GM19239 (cell line): ENCODE measurements around the gene TAF11L11.
"Not testable (repeated sequence)": the region's sequence is repeated elsewhere in the genome, so short reads cannot be mapped to it uniquely, and the experiment has no call there.

ENCODE experiments used
- DNase-seq: peaks from one replicate; pipeline ENCODE4 v3.0.0; 2011; ENCODE audit warnings: low spot score; ENCODE audit not compliant: insufficient read length
- FAIRE-seq: peaks from 2 replicates; lab custom pipeline; 2011; peaks lifted over from hg19 to GRCh38; lab: Jason Lieb, UNC

The TAF11L11 gene

DNA sequence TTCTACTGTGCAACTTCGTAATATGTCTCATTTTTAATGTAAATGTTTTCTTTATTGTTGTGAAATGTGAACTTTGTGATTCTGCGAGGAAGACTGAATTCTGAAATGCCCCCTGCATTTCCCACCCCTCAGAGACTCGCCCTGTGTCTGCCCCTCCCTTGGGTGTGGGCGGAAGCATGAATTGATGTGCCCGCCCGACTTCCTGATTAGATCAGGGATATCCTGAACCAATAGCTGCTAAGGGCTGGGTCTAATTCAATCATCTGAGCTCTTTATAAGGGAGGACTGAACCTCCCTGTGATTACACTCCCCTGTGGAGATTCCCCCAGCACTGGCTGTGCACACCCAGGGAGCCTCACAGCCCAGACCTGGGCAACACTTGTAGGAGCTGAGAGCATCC, at the start of gene TAF11L11:
TAF11L11 (plus strand) TSS at position 304 of the 400 bp plus-strand sequence.
- FAIRE-seq, DNase-seq: not testable (repeated sequence)

DNA sequence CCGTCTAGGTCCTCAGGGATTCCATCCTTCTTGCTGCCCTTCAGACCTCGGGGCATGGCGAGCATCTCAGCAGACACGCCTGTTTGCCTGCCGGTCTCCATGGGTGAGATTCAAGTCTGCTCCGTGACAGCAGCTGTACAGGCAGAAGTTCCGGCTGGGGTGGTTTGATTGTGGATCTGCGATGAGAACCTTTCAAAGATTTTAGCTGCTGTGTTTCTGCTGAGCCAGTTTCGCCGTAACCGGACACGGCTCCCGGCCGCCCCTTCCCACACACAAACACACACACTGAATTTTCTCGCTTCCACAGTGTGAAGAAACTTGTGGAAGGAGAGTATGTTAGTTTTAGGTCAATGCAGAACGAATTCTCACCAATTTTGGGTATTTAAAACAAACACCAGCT, 18.3 kb upstream of the TAF11L11 start, which contains the start of gene TAF11L7:
TAF11L7 (minus strand) TSS at position 101 of the 400 bp plus-strand sequence.
- DNase-seq, FAIRE-seq: not testable (repeated sequence)

GRCh38 chr5:17590860-17591259, 13.1 kb upstream of the TAF11L11 start, which contains the start of gene TAF11L8:
Gene TAF11L8 (minus strand): TSS chr5:17590960.
- FAIRE-seq, DNase-seq: not testable (repeated sequence)

DNA sequence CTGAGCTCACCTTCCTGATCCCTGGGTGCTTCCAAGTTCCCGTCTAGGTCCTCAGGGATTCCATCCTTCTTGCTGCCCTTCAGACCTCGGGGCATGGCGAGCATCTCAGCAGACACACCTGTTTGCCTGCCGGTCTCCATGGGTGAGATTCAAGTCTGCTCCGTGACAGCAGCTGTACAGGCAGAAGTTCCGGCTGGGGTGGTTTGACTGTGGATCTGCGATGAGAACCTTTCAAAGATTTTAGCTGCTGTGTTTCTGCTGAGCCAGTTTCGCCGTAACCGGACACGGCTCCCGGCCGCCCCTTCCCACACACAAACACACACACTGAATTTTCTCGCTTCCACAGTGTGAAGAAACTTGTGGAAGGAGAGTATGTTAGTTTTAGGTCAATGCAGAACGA, 9.7 kb upstream of the TAF11L11 start, which contains the start of gene TAF11L9:
TAF11L9 (minus strand) TSS at position 140 of the 400 bp plus-strand sequence.
- not testable (repeated sequence) for DNase-seq, FAIRE-seq

- not testable (repeated sequence) for FAIRE-seq, DNase-seq
Measured at GRCh38 chr5:17597728-17598127, 6.3 kb upstream of the TAF11L11 start, which contains the start of gene TAF11L10. Gene TAF11L10 (minus strand): TSS chr5:17597828.

GRCh38 chr5:17604951-17605350, 968 bp downstream of the TAF11L11 start:
- FAIRE-seq (no peak), DNase-seq (no peak)

DNA sequence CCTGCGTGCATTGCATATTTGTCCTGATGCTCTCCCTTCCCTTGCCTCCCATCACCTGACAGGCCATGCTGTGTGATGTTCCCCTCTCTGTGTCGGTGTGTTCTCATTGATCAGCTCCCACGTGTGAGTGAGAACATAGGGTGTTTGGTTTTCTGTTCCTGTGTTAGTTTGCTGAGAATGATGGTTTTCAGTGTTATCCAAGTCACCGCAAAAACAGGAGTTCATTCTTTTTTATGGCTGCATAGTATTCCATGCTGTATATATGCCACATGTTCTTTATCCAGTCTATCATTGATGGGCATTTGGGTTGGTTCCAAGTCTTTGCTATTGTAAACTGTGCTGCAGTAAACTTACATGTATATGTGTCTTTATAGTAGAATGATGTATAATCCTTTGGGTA, 3.5 kb downstream of the TAF11L11 start:
- DNase-seq, result not testable (repeated sequence)

DNA sequence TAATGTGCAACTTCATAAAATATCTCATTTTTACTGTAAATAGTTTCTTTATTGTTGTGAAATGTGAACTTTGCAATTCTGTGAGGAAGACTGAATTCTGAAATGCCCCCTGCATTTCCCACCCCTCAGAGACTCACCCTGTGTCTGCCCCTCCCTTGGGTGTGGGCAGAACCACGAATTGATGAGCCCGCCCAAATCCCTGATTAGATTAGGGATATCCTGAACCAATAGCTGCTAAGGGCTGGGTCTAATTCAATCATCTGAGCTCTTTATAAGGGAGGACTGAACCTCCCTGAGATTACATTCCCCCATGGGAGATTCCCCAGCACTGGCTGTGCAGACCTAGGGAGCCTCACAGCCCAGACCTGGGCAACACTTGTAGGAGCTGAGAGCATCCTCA, 6.1 kb downstream of the TAF11L11 start, which contains the start of gene TAF11L12:
TAF11L12 (plus strand) TSS at position 301 of the 400 bp plus-strand sequence.
- DNase-seq, FAIRE-seq: not testable (repeated sequence)

More for the DNA sequence above, 3.5 kb downstream of the TAF11L11 start:
- FAIRE-seq, result not testable (repeated sequence)

DNA sequence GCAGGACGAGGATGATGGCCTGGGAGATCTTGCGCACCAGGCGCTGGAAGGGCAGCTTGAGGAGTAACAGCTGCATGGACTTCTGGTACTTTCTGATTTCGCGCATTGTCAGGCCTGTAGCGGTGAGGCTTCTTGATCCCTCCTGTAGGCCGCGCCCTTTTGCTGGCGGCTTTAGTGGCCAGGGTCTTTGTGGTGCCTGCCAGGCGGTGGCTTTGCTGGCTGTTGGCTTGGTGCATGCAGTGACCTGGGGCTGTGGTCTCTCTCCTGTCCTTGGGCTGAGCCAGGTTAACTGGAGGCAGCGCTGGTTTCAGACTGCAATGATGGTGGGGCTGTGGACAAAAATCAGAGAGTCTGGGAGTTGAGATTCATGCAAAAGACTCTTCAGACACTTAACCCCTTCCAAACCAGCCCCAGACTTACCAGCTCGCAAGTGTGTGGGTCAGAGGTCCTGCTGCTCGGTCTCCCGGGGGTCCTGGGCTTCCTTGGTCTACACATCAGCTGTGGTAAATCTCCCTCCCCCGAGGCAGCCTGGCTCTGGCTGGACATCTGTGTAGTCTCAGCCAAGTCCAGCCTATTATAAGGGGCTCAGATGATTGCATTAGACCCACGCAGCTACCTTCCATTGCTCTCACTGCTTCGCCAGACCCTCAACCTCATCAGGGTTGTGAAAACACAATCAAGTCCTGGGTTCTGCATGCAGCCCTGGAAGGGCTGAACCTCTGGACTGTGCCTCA, 11.1 kb downstream of the TAF11L11 start:
- DNase-seq, result no peak
- no peak for FAIRE-seq

DNA sequence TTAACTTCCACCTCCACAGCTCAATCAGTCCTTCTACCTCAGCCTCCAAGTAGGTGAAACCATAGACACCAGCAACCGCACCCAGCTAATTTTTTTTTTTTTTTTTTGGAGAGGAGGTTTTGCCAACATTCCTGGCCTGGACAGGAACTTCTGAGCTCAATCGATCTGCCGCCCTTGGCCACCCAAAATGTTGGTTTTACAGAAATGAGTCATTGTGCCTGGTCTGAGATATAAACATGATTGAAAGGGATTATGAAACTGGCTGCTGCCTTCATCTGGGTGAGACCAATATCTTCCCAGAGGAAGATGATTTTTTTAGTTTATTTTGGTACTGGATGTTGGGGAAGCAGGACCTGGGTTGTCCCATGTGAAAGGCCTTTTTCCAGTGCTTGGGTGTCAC, 15.4 kb downstream of the TAF11L11 start:
- no peak for DNase-seq
- FAIRE-seq, result no peak

- DNase-seq, result no peak
- FAIRE-seq, result no peak
Measured at GRCh38 chr5:17620627-17621026, 16.6 kb downstream of the TAF11L11 start.

- no peak for DNase-seq
- FAIRE-seq, result no peak
Measured at GRCh38 chr5:17625686-17626085, 21.7 kb downstream of the TAF11L11 start.

DNA sequence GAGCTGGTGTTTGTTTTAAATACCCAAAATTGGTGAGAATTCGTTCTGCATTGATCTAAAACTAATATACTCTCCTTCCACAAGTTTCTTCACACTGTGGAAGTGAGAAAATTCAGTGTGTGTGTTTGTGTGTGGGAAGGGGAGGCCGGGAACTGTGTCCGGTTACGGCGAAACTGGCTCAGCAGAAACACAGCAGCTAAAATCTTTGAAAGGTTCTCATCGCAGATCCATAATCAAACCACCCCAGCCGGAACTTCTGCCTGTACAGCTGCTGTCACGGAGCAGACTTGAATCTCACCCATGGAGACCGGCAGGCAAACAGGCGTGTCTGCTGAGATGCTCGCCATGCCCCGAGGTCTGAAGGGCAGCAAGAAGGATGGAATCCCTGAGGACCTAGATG, 27.8 kb downstream of the TAF11L11 start, which contains the start of gene TAF11L13:
TAF11L13 (plus strand) TSS at position 301 of the 400 bp plus-strand sequence.
- DNase-seq, FAIRE-seq: not testable (repeated sequence)

DNA sequence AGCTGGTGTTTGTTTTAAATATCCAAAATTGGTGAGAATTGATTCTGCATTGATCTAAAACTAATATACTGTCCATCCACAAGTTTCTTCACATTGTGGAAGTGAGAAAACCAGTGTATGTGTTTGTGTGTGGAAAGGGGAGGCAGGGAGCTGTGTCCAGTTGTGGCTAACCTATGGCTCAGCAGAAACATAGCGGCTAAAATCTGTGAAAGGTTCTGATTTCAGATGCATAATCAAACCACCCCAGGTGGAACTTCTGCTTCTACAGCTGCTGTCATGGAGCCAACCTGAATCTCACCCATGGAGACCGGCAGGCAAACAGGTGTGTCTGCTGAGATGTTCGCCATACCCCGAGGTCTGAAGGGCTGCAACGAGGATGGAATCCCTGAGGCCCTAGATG, 30.2 kb downstream of the TAF11L11 start, which contains the start of gene TAF11L14:
TAF11L14 (plus strand) TSS at position 301 of the 400 bp plus-strand sequence.
- FAIRE-seq (no peak), DNase-seq (no peak)

- not testable (repeated sequence) for DNase-seq
Measured at GRCh38 chr5:17649232-17649631, 45.2 kb downstream of the TAF11L11 start.

GRCh38 chr5:17655201-17655759, 51.3 kb downstream of the TAF11L11 start:
- DNase-seq, FAIRE-seq: not testable (repeated sequence)

More at GRCh38 chr5:17649232-17649631, 45.2 kb downstream of the TAF11L11 start:
- not testable (repeated sequence) for FAIRE-seq
